ENCODE measurements around the gene LRFN4. TPM values are rescaled to one million over a fixed set of nuclear protein-coding genes. Genes with fewer than 3 reads are reported as not detected.

Gene LRFN4
- total and polyA plus RNA-seq, 2 of the 8 experiments (the other 6 are each of a cell fraction or from before 2014, with no cell fraction given): 49.8 to 64.3 TPM

DNA sequence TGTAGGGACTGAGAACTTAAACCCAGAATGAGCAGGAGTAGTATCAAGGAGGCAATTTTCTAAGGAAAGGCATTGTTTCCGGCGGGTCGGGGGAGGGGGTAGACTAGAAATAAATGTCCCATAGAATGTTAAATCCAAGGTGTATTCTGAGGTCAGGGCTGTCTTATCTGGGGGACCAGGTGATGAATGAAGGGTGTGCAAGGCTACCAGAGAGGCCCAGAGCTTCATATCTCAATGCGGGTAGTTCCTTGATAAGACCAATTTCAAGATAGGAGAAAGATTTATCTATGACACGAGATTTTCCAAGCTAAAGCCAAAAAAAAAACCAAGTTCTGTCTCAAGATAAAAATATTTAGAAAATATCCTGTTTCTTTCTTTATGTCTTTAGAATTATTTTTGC, 21.9 kb upstream of the LRFN4 start (continued):
- no peak for TF ChIP-seq CHD7 (IDR thresholded peaks at IDR 0.05; ENCODE audit: insufficient replicate concordance, low read length)
- TF ChIP-seq MAFK (IDR thresholded peaks at IDR 0.05; ENCODE audit: low read depth, low read length): no peak
- no peak for TF ChIP-seq GTF2F1 (IDR thresholded peaks at IDR 0.05; ENCODE audit: borderline replicate concordance, low read depth, low read length)

All from H1 (cell line).